ENCODE data around the gene UBE2O.

The UBE2O gene

GRCh38 chr17:76452660-76453430 lies at the start of gene UBE2O:
Gene UBE2O, minus strand, starts transcription at chr17:76453152. Its CDS starts 11 bp downstream, at chr17:76453141.
- peak; percentile 100 for DNase-seq (ENCODE audit: low spot score)

- DNase-seq (ENCODE audit: low spot score) = no peak
Measured at GRCh38 chr17:76501827-76502307, 48.9 kb upstream of the UBE2O start.

- peak; percentile 99 for DNase-seq (ENCODE audit: low spot score)
Measured at GRCh38 chr17:76501018-76501826, 48.3 kb upstream of the UBE2O start, which contains the start of gene RHBDF2. Gene RHBDF2, minus strand, starts transcription at chr17:76501423. Its CDS starts 19,899 bp downstream, at chr17:76481524.

DNA sequence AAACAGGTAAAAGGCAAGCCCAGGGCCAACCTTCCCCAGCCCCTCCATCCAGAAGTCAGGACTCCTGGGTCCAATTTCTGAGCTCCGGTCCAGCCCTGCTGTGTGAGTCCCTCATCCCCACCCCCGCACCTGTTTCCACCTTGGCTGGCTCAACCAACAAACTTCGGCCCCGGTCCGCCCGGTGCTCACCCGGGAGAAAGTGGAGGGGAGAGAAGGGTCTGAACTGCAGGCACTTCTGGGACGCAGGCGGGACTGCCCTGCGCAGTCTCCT lies 47.7 kb upstream of the UBE2O start:
- DNase-seq (ENCODE audit: low spot score) = no peak

- peak; percentile 71 for DNase-seq (ENCODE audit: low spot score)
Measured at GRCh38 chr17:76500074-76500746, 47.3 kb upstream of the UBE2O start.

DNA sequence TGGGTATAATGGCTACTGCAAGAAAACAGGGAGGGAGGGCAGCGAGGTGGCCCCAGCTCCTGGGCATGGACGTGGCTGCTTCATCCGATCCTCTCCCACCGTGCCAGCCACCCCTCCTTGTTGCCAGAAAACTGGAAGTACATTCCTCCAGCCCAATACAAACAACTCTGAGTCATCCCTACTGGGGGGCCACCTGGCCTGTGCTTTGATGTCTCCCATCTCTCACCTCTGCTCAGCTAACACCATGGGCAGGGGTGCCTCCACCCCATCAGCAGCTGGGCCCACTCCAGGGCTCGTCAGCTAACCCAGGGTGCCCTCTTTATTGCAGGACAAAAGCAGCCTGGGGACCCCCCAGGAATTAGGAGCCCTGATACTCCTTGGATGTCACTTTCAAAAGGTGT lies 46.3 kb upstream of the UBE2O start:
- DNase-seq (ENCODE audit: low spot score) = no peak

DNA sequence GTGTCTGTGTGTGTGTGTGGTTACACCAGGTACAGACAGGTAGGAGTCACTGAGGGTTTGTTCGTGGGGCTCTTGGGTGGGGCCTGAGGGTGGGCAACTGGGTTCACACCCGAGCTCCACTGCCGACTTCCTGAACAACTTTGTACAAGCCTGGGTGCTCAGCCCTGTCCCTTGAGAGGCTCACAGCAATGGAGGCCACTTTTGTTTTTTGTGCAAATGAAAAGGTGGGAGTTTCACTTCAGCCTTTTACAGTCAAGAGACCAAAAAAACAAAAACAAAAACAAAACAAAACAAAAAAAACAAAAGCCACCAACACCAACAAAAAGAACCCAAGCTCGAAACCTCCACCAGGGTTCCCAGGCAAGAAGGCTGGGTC lies 45.9 kb upstream of the UBE2O start:
- no peak for DNase-seq (ENCODE audit: low spot score)

GRCh38 chr17:76497979-76498875 lies 45.3 kb upstream of the UBE2O start:
- DNase-seq (ENCODE audit: low spot score) = peak; percentile 95

GRCh38 chr17:76497699-76497978 lies 44.7 kb upstream of the UBE2O start:
- DNase-seq (ENCODE audit: low spot score) = no peak

- DNase-seq (ENCODE audit: low spot score) = no peak
Measured at GRCh38 chr17:76496464-76496863, 43.5 kb upstream of the UBE2O start.

- no peak for DNase-seq (ENCODE audit: low spot score)
Measured at GRCh38 chr17:76495663-76496400, 42.9 kb upstream of the UBE2O start.

- no peak for DNase-seq (ENCODE audit: low spot score)
Measured at GRCh38 chr17:76493505-76494167, 40.7 kb upstream of the UBE2O start.

DNA sequence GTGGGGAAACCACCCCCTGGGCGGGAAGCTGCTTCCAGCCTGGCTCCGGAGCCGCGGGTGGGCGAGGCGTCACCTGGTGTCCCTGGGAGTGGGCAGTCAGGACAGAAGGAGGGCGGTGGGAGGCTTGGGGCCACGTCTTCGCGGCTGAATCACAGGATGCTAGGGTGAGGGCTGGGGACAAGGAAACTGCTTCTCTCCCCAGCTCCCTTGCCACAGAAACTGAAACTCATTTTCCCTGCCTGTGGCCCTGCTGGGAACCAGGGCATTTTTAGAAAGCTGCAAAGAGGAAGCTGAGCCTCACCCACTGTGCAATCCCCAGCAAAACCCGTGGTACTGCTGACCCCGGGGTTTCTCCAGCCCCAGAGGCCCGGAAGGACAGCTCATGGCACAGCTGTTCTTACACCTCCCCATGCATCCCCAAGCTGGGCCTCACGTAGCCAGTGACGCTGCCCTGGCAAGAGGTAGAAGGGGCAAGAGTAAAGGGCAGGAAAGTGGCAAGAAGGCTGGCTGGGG lies 40.1 kb upstream of the UBE2O start:
- no peak for DNase-seq (ENCODE audit: low spot score)

DNA sequence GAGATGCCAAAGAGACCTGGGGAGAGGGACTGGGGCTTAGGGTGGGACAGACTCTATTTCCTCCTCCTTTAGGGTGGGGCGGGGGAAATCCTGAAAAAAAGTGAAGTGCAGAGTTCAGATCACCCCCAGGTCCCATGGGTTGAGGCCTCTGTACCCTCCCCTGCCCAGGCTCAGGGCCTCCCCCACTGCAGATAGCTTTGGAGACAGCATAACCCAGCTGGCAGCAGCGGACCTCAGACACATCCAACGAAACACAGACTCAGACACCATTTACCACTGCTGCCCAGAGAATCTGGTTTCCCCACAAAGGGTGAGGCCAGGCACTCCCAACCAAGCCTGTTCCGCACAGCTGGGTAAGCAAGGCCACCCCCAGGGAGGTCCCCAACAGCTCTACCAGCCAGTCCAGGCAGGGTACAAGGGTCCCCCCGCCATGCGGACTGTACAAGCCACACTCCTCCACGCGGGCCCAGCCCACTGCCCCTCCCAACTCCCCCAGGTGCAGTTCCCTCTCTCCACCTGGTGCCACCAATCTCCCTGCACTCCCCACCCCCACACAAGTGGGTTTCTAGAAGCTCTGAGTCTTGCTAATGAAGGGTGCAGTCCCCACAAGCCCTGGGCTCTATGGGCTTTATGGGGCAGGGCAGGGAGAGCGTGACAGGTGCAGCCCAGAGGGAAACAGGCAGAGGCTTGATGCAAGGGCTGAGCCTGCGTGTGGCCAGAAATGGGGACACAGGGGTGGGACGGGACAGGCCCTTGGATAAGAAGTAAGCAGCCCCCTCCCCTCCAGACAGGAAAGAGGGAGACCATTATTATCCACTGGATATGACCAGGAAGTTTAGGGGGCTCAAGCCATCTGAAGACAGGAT lies 39.4 kb upstream of the UBE2O start:
- DNase-seq (ENCODE audit: low spot score) = no peak

GRCh38 chr17:76491271-76492122 lies 38.5 kb upstream of the UBE2O start:
- DNase-seq (ENCODE audit: low spot score) = no peak

DNA sequence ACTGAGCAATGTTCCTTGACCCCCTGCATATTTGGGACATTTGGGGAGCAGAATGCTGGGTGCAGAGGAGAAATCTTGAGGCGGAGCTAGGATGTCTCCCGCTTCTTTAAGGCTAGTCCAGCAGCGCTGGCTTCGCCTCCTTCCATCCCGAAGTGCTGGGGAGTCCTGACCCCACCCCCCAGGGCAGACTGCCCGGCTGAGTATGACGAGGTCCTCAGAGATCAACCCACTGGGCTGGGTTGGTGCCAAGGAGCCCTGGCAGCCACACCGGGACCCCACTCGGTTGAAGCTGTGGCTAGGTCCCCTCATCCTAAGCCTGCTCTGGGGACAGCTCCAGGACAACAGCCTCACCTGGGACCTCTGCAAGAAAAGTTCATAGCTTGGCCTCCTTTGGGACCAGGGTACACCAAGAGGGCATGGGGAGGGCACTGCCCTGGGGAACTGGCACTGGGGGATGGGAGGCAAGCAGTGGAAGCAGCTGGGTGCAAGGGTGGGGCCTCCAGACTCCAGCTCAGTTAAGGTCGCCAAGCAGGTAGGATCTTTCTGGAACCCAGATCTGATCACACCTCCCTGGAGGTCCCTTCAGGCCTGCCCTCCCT lies 37.3 kb upstream of the UBE2O start:
- DNase-seq (ENCODE audit: low spot score) = no peak

DNA sequence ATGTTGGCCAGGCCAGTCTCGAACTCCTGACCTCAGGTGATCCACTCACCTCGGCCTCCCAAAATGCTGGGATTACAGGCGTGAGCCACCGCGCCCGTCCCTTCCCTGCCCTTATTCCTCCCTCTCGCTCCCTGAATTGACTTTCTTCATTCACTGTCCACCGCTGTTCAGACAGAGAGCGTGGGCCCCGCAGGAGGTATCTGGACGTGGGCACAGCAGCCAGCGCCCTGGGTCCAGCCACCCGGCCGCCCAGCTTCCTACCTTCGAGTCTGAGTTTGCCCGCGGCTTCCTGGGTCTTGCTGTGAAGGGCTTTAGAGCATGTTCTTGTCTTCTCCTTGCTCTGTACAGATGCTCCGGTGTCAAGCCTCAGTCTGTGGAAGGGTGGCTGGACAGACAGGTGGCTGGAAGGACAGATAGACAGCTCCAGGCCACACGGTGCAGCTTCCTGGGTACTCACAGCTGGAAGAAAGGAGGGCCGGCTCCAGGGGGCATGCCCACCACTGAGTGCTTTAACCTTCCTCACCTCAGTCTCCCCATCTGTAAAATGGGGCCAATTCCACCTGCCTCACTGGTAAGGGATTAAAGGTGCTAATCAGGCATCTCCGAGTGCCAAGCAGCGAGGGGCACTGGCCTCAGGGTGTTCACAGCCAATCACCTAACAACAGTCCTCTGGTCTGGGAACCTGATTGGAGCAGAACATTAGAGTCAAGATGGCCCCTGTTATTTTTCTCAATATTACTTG lies 34.7 kb upstream of the UBE2O start:
- DNase-seq (ENCODE audit: low spot score) = no peak

Data from D341Med (cell line).